NB4 (cell line): ENCODE data around the gene RBM15B.
A peak's percentile ranks its signal among the peaks of the same experiment; 100 is the strongest.

ENCODE experiments used
- DNase-seq: peaks from one replicate; pipeline ENCODE4 v3.0.0; 2010; ENCODE audit warnings: low read depth
- H3K4me3 ChIP-seq: one replicate; pipeline ENCODE4 v1.5.1; 2011; ENCODE audit warnings: mild to moderate bottlenecking, low read depth, low read length, moderate library complexity
- CTCF ChIP-seq: IDR thresholded peaks from one replicate; pipeline ENCODE4 v1.5.1; 2012; ENCODE audit warnings: low read depth, low read length
- MAX ChIP-seq: IDR thresholded peaks from 2 replicates; pipeline ENCODE4 v1.6.1; 2011; ENCODE audit warnings: low read depth, low read length
- MYC ChIP-seq: IDR thresholded peaks from 2 replicates; pipeline ENCODE4 v1.6.1; 2011; ENCODE audit warnings: low read depth, low read length
- POLR2A ChIP-seq: IDR thresholded peaks from 2 replicates; pipeline ENCODE4 v1.6.1; 2011; ENCODE audit warnings: mild to moderate bottlenecking; ENCODE audit not compliant: insufficient read length; ENCODE audit errors: extremely low read depth

RBM15B gene

DNA sequence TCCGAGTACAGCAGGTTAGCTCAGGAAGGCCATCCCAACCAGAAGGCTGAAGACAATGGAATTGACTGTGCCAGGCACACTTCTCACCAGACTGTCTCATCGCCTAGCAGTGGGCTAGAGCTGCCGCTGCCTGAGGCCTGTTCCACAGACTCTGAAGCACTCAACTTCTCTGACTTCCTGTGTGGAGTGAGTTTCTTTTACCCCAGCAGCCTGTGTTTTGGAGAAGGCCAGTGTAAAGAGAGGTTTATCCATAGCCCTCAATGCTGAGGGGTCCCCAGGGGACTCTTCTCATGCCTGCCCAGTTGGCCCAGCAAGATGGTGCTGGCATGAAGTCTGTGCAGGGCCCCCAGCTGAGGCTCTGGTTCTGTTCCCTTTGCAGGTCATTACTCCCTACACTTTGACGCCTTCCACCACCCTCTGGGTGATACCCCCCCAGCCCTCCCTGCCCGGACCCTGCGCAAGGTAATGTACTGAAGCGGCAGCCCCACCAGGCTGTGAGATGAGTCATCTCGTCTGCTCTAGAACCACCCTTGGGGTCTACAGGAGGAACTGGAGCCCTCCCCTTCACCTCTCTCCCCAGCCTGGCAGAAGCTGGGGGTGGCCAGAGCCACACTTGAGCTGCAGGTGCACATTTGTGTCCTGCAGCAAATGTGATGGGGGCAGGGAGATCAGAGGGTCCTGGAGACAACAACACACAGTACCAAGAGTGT, 11.2 kb upstream of the RBM15B start:
- no peak for DNase-seq
- H3K4me3 ChIP-seq = no peak overlapping the region
- no peak for TF ChIP-seq POLR2A
- TF ChIP-seq CTCF = no peak
- no peak for TF ChIP-seq MYC
- TF ChIP-seq MAX = no peak

DNA sequence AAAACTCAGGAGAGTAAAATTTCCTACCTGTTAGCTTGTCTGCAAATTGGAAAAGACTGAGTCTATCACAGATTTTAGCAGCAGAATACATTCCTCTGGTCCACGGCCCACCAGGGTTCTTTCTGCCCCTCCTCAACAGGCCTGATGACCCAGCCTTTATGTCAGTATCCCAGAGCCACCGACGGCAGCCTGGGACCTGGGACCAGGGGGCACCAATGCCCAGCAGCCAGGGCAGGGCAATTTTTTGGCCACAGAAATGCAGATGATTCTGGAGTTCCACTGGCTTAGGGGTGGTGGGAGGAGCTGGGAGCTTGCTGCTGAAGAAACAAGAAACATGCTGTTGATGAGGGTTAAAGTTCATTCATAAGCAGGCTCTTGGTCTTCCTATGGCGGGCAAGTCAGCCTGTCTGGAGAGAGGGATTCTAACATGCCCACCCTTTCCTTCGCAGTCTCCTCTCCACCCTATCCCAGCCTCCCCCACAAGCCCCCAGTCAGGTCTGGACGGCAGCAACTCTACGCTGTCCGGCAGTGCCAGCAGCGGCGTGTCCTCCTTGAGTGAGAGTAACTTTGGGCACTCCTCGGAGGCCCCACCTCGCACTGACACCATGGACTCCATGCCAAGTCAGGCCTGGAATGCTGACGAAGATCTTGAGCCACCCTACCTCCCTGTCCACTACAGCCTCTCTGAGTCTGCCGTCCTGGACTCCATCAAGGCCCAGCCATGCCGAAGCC, 10.3 kb upstream of the RBM15B start:
- TF ChIP-seq CTCF = no peak
- no peak for TF ChIP-seq POLR2A
- TF ChIP-seq MYC = no peak
- no peak for TF ChIP-seq MAX
- no peak for DNase-seq
- no peak overlapping the region for H3K4me3 ChIP-seq

DNA sequence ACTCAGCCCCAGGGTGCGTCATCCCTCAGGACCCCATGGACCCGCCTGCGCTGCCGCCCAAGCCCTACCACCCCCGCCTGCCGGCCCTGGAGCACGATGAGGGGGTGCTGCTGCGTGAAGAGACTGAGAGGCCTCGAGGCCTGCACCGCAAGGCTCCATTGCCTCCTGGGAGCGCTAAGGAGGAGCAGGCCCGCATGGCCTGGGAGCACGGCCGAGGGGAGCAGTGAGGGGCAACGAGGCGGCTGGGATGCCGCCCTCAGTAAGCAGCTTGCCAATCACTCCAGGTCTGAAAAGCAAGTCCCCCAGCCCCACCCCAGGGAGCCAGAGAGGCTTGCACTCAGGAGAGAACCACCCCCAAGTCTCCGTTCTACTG, 9.8 kb upstream of the RBM15B start:
- no peak for TF ChIP-seq CTCF
- TF ChIP-seq MYC = no peak
- no peak for TF ChIP-seq POLR2A
- no peak for DNase-seq

DNA sequence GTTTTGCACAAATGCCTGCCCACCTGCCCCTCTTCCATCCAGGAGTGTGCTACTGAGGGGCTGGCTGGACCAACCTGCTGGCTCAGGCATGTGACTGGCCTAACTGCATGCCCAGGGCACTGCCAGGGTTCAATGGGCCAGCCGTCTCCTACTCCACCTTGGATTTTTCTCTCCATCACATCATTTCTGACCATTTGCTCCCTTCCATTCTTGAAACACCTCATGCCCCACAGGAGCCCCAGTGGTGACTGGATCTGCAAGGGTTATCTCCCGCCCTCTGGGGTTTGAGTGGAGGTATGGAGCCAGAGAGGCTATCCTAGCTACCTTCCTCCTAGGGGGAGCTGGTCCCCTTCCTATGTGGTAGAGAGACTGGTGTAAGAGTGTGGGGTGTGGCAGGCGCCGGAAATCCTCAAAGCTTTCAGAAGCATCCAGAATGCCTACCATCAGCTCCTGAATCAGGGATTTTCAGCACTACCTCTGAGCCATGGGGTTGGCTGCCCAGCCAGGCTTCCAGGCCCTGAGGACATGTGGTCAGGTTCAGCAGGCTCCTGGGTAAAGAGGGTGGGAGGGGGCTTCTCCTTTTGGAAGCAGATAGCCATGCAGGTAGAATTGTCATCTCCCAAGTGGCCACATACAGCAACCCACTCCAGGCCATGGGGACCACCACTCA, 8.9 kb upstream of the RBM15B start:
- no peak overlapping the region for H3K4me3 ChIP-seq
- no peak for DNase-seq
- no peak for TF ChIP-seq MAX
- TF ChIP-seq CTCF = no peak
- TF ChIP-seq POLR2A = no peak
- no peak for TF ChIP-seq MYC

More for the DNA sequence above, 9.8 kb upstream of the RBM15B start:
- no peak overlapping the region for H3K4me3 ChIP-seq

GRCh38 chr3:51382947-51383578, 8.0 kb upstream of the RBM15B start:
- H3K4me3 ChIP-seq = peak overlapping the region; percentile 77
- no peak for TF ChIP-seq MYC
- no peak for TF ChIP-seq CTCF
- TF ChIP-seq POLR2A = no peak
- no peak for TF ChIP-seq MAX
- peak; percentile 15 for DNase-seq
